Kidney (tissue), 14 donors: ENCODE data around the gene CSF2. TPM values are rescaled to one million over a fixed set of nuclear protein-coding genes. Genes with fewer than 3 reads are reported as not detected.

ENCODE experiments used
- DNase-seq, 5 donors: peaks; one replicate each; pipeline ENCODE4 v3.0.0-alpha.2; 2013 to 2020
- FAIRE-seq: peaks from 2 replicates; lab custom pipeline; 2012; peaks lifted over from hg19 to GRCh38; lab: Jason Lieb, UNC
- H3K27ac ChIP-seq, 2 donors: one replicate each; pipeline ENCODE4 v1.7.0; 2013; ENCODE audit warnings: low read depth in 2 of 2, low read length in 2 of 2, inconsistent platforms in 1 of 2
- H3K27me3 ChIP-seq: one replicate; pipeline ENCODE4 v1.7.1; 2013; ENCODE audit warnings: low read length, inconsistent platforms; ENCODE audit not compliant: control insufficient read depth, insufficient read depth
- H3K36me3 ChIP-seq, 3 donors: one replicate each; pipeline versions ENCODE4 v1.7.0 to v1.7.1; 2013; ENCODE audit warnings: low read length in 3 of 3, control low read depth in 1 of 3, inconsistent platforms in 1 of 3; ENCODE audit not compliant: insufficient read depth in 3 of 3, control insufficient read depth in 2 of 3
- H3K4me1 ChIP-seq, 3 donors: one replicate each; pipeline versions ENCODE4 v1.7.0 to v1.7.1; 2013; ENCODE audit warnings: low read length in 3 of 3, inconsistent platforms in 1 of 3, low read depth in 1 of 3; ENCODE audit not compliant: control insufficient read depth in 2 of 3, insufficient read depth in 2 of 3
- H3K4me3 ChIP-seq, 3 donors: one replicate each; pipeline versions ENCODE4 v1.7.0 to v1.8.1; 2013; ENCODE audit warnings: low read length in 3 of 3, control low read depth in 1 of 3, inconsistent platforms in 1 of 3
- H3K9ac ChIP-seq, 3 donors: one replicate each; pipeline versions ENCODE4 v1.7.0 to v1.7.1; 2013; ENCODE audit warnings: low read length in 3 of 3, control low read depth in 1 of 3, inconsistent platforms in 1 of 3
- H3K9me3 ChIP-seq, 3 donors: one replicate each; pipeline versions ENCODE4 v1.7.0 to v1.7.1; 2013; ENCODE audit warnings: low read length in 3 of 3, control low read depth in 1 of 3, inconsistent platforms in 1 of 3; ENCODE audit not compliant: control insufficient read depth in 2 of 3, insufficient read depth in 1 of 3
- CTCF ChIP-seq: IDR thresholded peaks from 3 replicates; pipeline ENCODE4 v1.5.1; 2012; ENCODE audit warnings: mild to moderate bottlenecking, moderate library complexity, borderline replicate concordance; ENCODE audit not compliant: insufficient read depth; ENCODE audit errors: extremely low read depth
- intact Hi-C: fragments of 100-400 bp; cut with DNase I; formaldehyde crosslinking; loops from one replicate; pipeline ENCODE4 v1.11.1; 2022
- polyA plus RNA-seq: library from polyadenylated mRNA; stranded (reverse); fragments of 350-450 nt; fragmentation: Illumina TruSeq; extraction: RNeasy Lipid Tissue Mini Kit (QIAGEN cat#74804); gene quantifications from one replicate; pipeline ENCODE4 v1.2.3, GENCODE V29; 2014; ENCODE audit warnings: low read depth, low replicate concordance; ENCODE audit not compliant: insufficient read depth
- total RNA-seq: library from RNA; stranded (reverse); fragmentation: NEBNext Ultra II Directional; extraction: Animal tissue kit (Norgen Biotek cat#: 25700); gene quantifications from one replicate; pipeline ENCODE4 v1.2.1, GENCODE V29; 2021
- donor health status: control.
- donor health status: control.
- donor health status: control.
- donor health status: control.
- donor health status: control.
- donor health status: DM: yes; HTN: yes; CAD: no.
- donor health status: Normal renal cell carcinoma (clear cell type).

The CSF2 gene
- total and polyA plus RNA-seq, 2 donors from 2014 or later = not detected

- no peak for FAIRE-seq
- H3K4me3 ChIP-seq = no peak overlapping the region
- H3K36me3 ChIP-seq = no peaks in the 10 kb centered on the region
- H3K9ac ChIP-seq = no peak overlapping the region
- no peaks in the 10 kb centered on the region for H3K9me3 ChIP-seq
- H3K27me3 ChIP-seq = no peaks in the 10 kb centered on the region
- peak; percentile 91 for TF ChIP-seq CTCF
- DNase-seq = peak; percentile 61 to 78 (median 68)
- H3K27ac ChIP-seq = no peak overlapping the region
- H3K4me1 ChIP-seq = no peaks in the 10 kb centered on the region
- intact Hi-C loops = no loop called here
Observed at GRCh38 chr5:132064738-132065331, 8.8 kb upstream of the CSF2 start.

- peak; percentile 44 for TF ChIP-seq CTCF
- intact Hi-C loops = no loop called here
- no peaks in the 10 kb centered on the region for H3K27me3 ChIP-seq
- H3K36me3 ChIP-seq = no peaks in the 10 kb centered on the region
- no peak overlapping the region for H3K4me3 ChIP-seq
- no peaks in the 10 kb centered on the region for H3K9me3 ChIP-seq
- no peak for FAIRE-seq
- peak; percentile 52 to 70 (median 56) for DNase-seq
- no peaks in the 10 kb centered on the region for H3K4me1 ChIP-seq
- H3K27ac ChIP-seq = no peak overlapping the region
- H3K9ac ChIP-seq = no peak overlapping the region
Observed at GRCh38 chr5:132065351-132065937, 8.1 kb upstream of the CSF2 start.

GRCh38 chr5:132065951-132066701 is 7.5 kb upstream of the CSF2 start:
- no peak overlapping the region for H3K27ac ChIP-seq
- no peak overlapping the region for H3K4me3 ChIP-seq
- TF ChIP-seq CTCF = no peak
- FAIRE-seq (no peak), DNase-seq (peak in 1 of 5 donors; percentile 64)
- H3K4me1 ChIP-seq = no peaks in the 10 kb centered on the region
- H3K9me3 ChIP-seq = no peaks in the 10 kb centered on the region
- H3K36me3 ChIP-seq = no peaks in the 10 kb centered on the region
- intact Hi-C loops = no loop called here
- H3K9ac ChIP-seq = no peak overlapping the region
- H3K27me3 ChIP-seq = no peaks in the 10 kb centered on the region
